C4-2B (cell line): ENCODE results near the gene SLC39A8.

ENCODE experiments used
- H3K27ac ChIP-seq: fragments of 450-650 bp; 2 replicates; pipeline ENCODE4 v1.5.1; 2017
- CTCF ChIP-seq: fragments of 450-650 bp; conservative IDR thresholded peaks from 2 replicates; pipeline ENCODE4 v1.5.1; 2017; ENCODE audit warnings: mild to moderate bottlenecking
- ZFX ChIP-seq: fragments of 450-650 bp; IDR thresholded peaks from 2 replicates; pipeline ENCODE4 v1.6.1; 2017

The SLC39A8 gene

GRCh38 chr4:102324730-102325129 is 20.6 kb downstream of the SLC39A8 start:
- TF ChIP-seq ZFX = no peak
- no peak for TF ChIP-seq CTCF
- H3K27ac ChIP-seq = no peak overlapping the region

GRCh38 chr4:102322736-102323135 is 22.5 kb downstream of the SLC39A8 start:
- no peak overlapping the region for H3K27ac ChIP-seq
- TF ChIP-seq CTCF = no peak
- no peak for TF ChIP-seq ZFX

- H3K27ac ChIP-seq = no peak overlapping the region
- TF ChIP-seq ZFX (no peak), CTCF (no peak)
Measured at GRCh38 chr4:102321260-102321995, 23.9 kb downstream of the SLC39A8 start.

- no peak for TF ChIP-seq CTCF
- TF ChIP-seq ZFX = no peak
- peak overlapping the region; percentile 49; the same call in 1 of the 2 replicates for H3K27ac ChIP-seq
Measured at GRCh38 chr4:102319594-102319993, 25.7 kb downstream of the SLC39A8 start.

- no peak for TF ChIP-seq CTCF
Measured at GRCh38 chr4:102318526-102318925, 26.8 kb downstream of the SLC39A8 start.

GRCh38 chr4:102318105-102318504 is 27.2 kb downstream of the SLC39A8 start:
- H3K27ac ChIP-seq = peak overlapping the region; percentile 49; the same call in 1 of the 2 replicates
- TF ChIP-seq ZFX (no peak), CTCF (no peak)

More at GRCh38 chr4:102318526-102318925, 26.8 kb downstream of the SLC39A8 start:
- peak overlapping the region; percentile 49; the same call in 1 of the 2 replicates for H3K27ac ChIP-seq

- H3K27ac ChIP-seq = no peak overlapping the region
- TF ChIP-seq ZFX (no peak), CTCF (no peak)
Measured at GRCh38 chr4:102317459-102317858, 27.8 kb downstream of the SLC39A8 start.
